Cortex of kidney (tissue), 1 donor: ENCODE data around the gene CORO6.
"Not testable (repeated sequence)": the region's sequence is repeated elsewhere in the genome, so short reads cannot be mapped to it uniquely, and the experiment has no call there.

Source experiments
- DNase-seq: peaks from one replicate; lab custom pipeline; 2025; lab: John Stamatoyannopoulos, UW

The CORO6 gene

GRCh38 chr17:29622337-29623282 lies at the start of gene CORO6:
CORO6 (minus strand) TSS chr17:29622912; CDS start chr17:29621421, 1,491 bp downstream.
- no peak for DNase-seq

DNA sequence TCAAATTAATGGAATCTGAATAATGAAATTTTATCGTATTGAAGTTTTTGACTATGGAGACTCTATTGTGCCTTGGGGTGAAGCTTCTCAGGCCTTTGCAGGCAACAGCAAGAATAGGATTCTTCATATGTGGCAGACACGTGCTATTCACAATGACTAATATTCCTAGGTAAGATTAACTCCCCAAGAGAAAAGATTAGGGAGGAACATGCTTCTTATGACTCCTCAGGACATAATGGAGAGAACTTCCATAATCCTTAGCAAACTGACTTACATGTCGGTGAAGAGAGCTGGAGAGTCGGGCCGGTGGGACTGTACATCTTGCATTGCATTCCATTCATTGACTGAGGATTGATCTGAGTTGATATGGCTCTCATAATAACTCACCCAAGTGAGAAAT lies 48.9 kb upstream of the CORO6 start:
- DNase-seq, result no peak

- no peak for DNase-seq
Measured at GRCh38 chr17:29669266-29669665, 46.6 kb upstream of the CORO6 start.

GRCh38 chr17:29667969-29668368 lies 45.3 kb upstream of the CORO6 start:
- no peak for DNase-seq

DNA sequence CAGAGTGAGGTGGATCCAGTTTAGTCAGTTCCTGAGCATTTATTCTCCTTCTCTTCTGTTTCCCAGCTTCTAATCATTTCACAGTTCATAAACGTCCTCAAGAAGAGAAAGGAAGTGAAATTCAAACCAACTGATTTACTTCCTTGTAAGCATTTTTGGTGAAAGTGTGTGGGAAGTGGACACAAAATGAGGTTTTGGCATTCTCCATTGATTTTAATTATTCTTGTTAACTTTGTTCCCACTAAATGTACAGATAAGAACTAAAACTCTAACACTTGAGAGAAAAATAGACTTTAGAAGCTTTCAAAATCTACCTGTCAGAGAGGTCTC lies 42.7 kb upstream of the CORO6 start:
- no peak for DNase-seq

GRCh38 chr17:29664743-29665480 lies 42.2 kb upstream of the CORO6 start:
- DNase-seq, result no peak

DNA sequence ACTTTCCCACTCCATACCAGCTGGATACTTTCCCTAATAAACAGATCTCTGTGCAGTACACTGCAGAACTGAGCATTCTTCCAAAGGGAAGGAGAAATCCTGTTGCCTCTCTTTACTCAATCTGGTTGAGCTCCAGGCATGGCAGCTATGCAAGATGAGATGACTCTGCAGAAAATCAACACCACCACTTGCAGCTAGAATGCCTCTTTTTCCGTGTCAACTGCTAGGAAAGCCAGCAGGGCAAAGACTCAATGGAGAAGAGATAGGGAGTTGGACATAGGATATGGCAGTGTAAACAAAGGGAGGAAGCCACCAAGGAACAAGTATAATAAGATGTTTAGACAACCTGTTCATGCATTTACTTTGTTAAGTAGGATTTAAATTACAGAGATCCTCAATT lies 40.4 kb upstream of the CORO6 start:
- DNase-seq, result no peak

- no peak for DNase-seq
Measured at GRCh38 chr17:29661213-29661612, 38.5 kb upstream of the CORO6 start.

GRCh38 chr17:29659155-29659554 lies 36.4 kb upstream of the CORO6 start:
- no peak for DNase-seq

DNA sequence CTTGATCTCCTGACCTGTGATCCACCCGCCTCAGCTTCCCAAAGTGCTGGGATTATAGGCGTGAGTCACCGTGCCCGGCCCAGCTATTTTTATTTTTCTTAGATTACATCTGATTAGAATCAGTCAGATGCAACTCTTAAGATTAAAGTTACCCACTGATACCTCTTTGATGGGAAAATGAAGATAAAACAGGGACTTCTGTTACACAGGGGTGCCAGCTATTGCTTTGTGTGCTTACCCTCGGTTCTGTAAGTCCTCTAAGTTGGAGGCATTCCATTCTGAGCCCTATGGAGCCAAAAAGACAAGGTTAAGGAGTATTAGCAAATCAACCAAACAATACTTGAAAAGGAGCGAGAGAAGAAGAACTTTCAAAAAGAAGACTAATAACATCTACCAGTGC lies 32.6 kb upstream of the CORO6 start:
- no peak for DNase-seq

DNA sequence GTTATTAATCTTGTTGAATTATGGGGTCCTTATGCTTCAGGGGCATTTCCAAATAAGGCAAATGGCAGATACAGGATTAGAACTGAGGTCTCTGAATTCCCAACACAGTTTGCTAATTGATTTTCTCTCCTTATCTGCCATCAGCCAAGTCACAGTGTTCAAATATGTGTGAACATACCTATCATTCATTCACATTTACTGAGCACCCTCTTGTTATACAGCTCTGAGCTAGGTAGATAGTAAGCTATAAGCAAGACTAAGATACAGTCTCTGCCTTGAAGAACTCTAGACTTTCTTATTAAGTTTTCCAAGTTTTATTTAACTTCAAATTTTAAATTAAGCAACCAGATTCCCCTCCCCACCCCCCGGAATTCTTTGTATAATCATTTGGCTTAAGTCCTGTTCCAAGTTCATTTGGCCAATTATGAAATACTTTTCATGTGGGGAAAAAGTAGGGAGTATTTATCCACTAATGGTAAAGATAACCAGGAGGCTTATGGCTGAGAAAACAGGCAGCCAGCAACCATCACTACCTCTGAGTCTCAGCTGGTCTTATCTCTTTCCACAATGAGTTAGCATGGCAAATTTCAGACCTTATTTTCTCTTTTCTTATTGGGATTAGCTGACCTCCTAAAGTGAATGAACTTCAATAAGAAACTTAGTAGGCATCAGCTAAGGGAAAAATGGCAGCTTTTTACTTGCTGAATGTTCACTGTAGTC lies 31.4 kb upstream of the CORO6 start:
- no peak for DNase-seq

DNA sequence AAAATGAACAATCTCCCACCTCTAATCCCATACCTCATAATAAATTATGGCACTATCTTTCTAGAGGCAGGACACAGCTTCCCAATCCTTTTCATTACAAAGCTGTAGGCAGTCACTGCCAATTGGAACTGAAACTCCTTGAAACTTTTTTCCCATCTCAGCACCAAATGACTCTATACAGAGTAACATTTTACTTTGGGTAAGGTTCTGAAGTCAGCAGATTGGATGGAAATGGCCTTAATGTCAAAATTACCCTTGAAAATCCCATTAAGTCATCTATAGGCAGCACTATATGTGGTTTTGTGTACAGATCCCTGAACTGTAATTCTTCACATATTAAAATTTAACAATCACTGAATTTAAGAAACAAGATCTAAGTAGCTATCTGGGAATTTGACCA lies 30.3 kb upstream of the CORO6 start:
- DNase-seq, result no peak

DNA sequence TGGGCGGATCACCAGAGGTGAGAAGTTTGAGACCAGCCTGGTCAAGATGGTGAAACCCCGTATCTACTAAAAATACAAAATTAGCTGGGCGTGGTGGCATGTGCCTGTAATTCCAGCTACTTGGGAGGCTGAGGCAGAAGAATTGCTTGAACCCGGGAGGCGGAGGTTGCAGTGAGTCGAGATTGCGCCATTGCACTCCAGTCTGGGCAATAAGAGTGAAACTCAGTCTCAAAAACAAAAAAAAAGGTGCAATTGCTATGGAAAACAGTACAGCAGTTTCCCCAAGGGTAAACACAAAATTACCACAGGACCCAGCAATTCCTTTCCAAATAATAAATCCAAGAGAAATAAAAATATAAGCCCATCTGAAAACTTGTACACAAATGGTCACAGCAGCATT lies 29.2 kb upstream of the CORO6 start:
- DNase-seq, result not testable (repeated sequence)

DNA sequence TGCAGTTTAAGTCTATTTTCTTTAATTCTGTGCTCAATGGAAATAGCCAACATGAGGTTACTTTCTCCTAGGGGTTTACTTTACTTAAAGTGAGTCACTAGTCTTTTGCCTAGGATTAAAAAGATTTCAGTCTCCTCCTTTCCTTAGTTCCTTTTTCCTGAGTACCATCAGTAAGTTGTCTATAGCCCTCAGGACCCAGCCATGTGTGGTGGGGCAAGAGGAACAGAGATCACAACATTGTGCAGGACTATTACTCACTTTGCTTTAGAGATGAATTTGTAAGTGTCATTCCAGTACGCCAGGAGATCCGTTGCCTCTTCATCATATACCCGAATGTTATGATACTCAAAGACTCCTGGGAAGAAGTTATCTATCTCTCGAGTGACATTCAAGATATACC lies 27.7 kb upstream of the CORO6 start:
- no peak for DNase-seq

- no peak for DNase-seq
Measured at GRCh38 chr17:29649359-29649758, 26.6 kb upstream of the CORO6 start.

DNA sequence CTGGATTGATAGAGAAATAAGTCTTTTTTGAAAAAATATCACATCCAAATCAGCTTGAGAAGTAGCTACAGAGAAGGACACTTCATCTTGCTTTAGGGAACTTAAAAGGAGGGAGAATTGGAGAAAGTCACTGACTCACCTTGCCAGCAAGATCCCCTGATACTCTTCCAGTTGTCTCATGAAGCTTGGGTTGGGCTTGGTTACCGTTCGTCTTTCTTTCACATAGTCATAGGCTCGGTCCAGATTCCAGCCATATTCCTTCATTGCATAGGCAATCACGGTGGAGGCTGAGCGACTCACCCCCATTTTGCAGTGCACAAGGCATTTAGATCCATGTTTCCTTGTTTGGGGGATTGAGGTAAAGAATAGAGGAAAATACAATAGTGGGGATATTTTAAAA lies 25.3 kb upstream of the CORO6 start:
- DNase-seq, result no peak

GRCh38 chr17:29645515-29646051 lies 22.9 kb upstream of the CORO6 start:
- no peak for DNase-seq

DNA sequence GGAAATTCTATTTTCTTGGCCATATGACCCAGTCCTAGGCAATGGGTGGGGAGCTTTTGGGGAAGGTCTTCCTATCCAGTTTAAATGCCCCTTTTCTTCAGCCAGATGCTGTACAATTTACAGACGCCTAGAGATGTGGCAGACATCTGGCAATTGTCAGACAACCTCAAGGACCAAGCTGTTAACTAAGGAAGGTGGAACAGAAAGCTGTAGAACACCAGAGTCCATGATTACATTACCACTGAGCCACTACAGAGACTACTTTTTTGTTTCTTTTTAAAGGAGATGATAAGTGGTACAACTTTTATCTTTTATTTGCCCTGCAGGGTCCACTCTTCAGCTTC lies 21.1 kb upstream of the CORO6 start:
- no peak for DNase-seq

GRCh38 chr17:29642171-29642611 lies 19.5 kb upstream of the CORO6 start:
- no peak for DNase-seq

GRCh38 chr17:29640981-29641642 lies 18.4 kb upstream of the CORO6 start:
- DNase-seq, result no peak

DNA sequence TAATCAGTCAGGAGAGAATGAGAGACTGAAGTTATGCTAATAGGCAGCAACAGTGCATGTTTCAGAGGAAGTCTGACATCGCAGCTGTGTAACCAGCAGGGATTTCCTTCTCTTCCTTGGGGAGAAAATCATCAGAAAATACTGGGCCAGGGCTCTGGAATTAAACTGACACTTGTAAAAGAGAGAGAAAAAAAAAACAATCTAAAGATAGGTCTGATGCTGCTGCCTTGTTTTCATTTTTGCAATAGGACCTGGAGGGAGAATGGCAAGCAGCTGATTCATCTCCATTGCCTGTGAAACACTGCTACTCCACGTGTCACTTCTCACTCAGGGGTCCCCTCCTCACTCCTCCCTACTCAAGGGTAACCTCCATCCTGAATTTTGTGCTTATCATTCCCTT lies 17.7 kb upstream of the CORO6 start:
- no peak for DNase-seq

DNA sequence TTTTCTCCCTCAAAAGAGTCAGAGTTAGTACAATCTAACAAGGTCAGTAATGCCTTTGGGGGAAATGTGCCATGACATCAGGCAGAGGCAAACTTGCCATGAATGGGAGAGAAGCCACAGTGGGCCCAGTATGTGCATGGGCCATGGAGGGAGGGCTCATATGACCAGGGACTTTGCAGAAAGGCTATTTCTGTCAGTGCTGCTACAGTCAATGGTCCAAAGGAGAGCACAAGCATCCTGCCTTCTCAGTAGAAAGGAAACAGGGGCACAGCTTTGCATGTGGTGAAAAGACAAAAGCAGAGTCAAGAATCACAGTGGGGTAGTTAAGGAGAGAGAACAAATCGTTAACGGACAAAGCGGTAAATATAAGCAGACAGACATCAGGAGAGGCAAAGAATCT lies 11.2 kb upstream of the CORO6 start:
- DNase-seq, result no peak
